ENCODE results near the gene ERC1.

- TF ChIP-seq CTCF (IDR thresholded peaks at IDR 0.05) (no peak), POLR2A (IDR thresholded peaks at IDR 0.05) (no peak), POLR2AphosphoS5 (IDR thresholded peaks at IDR 0.05) (no peak)
These were observed 320.1 kb downstream of the ERC1 start for GRCh38 chr12:1311145-1311544.
